Endothelial cell of umbilical vein (primary cell): ENCODE measurements around the gene DOK1. TPM values are rescaled to one million over a fixed set of nuclear protein-coding genes. Genes with fewer than 3 reads are reported as not detected.

Experiments
- BruUV-seq: library from RNA; stranded (reverse); fragments of 400-500 nt; replicated peaks from 2 replicates; lab custom pipeline; 2021; lab: Mats Ljungman, UMichigan
- CTCF ChIA-PET: fragments of 300-600, 350-600 bp; sonication (Branson Sonifier 250); formaldehyde crosslinking; loops from one replicate; lab custom pipeline; 2021; ENCODE audit warnings: antibody characterized with exemption, inconsistent platforms; lab: Charles Lee
- POLR2A ChIA-PET: fragments of 300-600, 350-600 bp; sonication (Branson Sonifier 250); formaldehyde crosslinking; loops from one replicate; lab custom pipeline; 2021; ENCODE audit warnings: antibody characterized with exemption, inconsistent platforms; lab: Charles Lee
- DNase-seq: peaks from one replicate; pipeline ENCODE4 v3.0.0-alpha.2; 2011; ENCODE audit warnings: low read depth, low spot score
- FAIRE-seq: peaks from 2 replicates; lab custom pipeline; 2011; peaks lifted over from hg19 to GRCh38; lab: Jason Lieb, UNC
- H2AFZ ChIP-seq: 2 replicates; pipeline ENCODE4 v1.6.0; 2012; ENCODE audit warnings: low read depth, low read length, control low read depth, inconsistent platforms
- H3K27ac ChIP-seq: 2 replicates; pipeline ENCODE4 v1.5.1; 2011; ENCODE audit warnings: low read depth, mild to moderate bottlenecking, control low read depth, low read length, moderate library complexity; ENCODE audit not compliant: insufficient read depth
- H3K27me3 ChIP-seq, 2 experiments: 2 replicates each; pipeline versions ENCODE4 v1.6.0 to v1.6.1; 2011; ENCODE audit warnings: low read length in 2 of 2, mixed read lengths in 1 of 2; ENCODE audit not compliant: control insufficient read depth in 2 of 2, insufficient read depth in 2 of 2
- H3K36me3 ChIP-seq, 2 experiments: 2 replicates in 1 of 2; 3 replicates in 1 of 2; pipeline ENCODE4 v1.5.1; 2011; ENCODE audit warnings: low read length in 2 of 2, mild to moderate bottlenecking in 1 of 2, moderate library complexity in 1 of 2; ENCODE audit not compliant: control insufficient read depth in 2 of 2, insufficient read depth in 2 of 2; ENCODE audit errors: extremely low read depth in 1 of 2
- H3K4me1 ChIP-seq: 3 replicates; pipeline ENCODE4 v1.5.1; 2011; ENCODE audit warnings: mild to moderate bottlenecking, low read length; ENCODE audit not compliant: control insufficient read depth, insufficient read depth; ENCODE audit errors: extremely low read depth
- H3K4me2 ChIP-seq: 2 replicates; pipeline ENCODE4 v1.6.1; 2011; ENCODE audit warnings: low read length, control low read depth, mixed read lengths; ENCODE audit not compliant: insufficient read depth
- H3K4me3 ChIP-seq, 3 experiments: fragments of 200-600 bp in 1 of 3; sonication (generic), shearing (Covaris generic) in 1 of 3; replicated peaks in 1 of 3; 2 replicates each; pipeline ENCODE4 v1.5.1; 2011 to 2016; ENCODE audit warnings: control low read depth in 3 of 3, low read length in 3 of 3, mild to moderate bottlenecking in 2 of 3, inconsistent platforms in 1 of 3, low read depth in 1 of 3, moderate library complexity in 1 of 3; ENCODE audit not compliant: insufficient read depth in 1 of 3
- H3K79me2 ChIP-seq: 2 replicates; pipeline ENCODE4 v1.6.0; 2012; ENCODE audit warnings: low read length, inconsistent platforms; ENCODE audit not compliant: control insufficient read depth, insufficient read depth
- H3K9ac ChIP-seq: replicated peaks from 2 replicates; pipeline ENCODE3; 2011; ENCODE audit warnings: low read length, control low read depth; ENCODE audit not compliant: insufficient read depth; ENCODE audit errors: extremely low read depth
- H3K9me1 ChIP-seq: replicated peaks from 3 replicates; pipeline ENCODE4 v1.6.0; 2011; ENCODE audit warnings: mild to moderate bottlenecking, low read length; ENCODE audit not compliant: control insufficient read depth, insufficient read depth; ENCODE audit errors: extremely low read depth
- H3K9me3 ChIP-seq: replicated peaks from 2 replicates; pipeline ENCODE4 v1.5.1; 2012; ENCODE audit warnings: low read length, inconsistent platforms; ENCODE audit not compliant: control insufficient read depth, insufficient read depth
- H4K20me1 ChIP-seq: replicated peaks from 2 replicates; pipeline ENCODE3; 2011; ENCODE audit warnings: mild to moderate bottlenecking, low read length; ENCODE audit not compliant: control insufficient read depth, insufficient read depth; ENCODE audit errors: extremely low read depth
- EZH2 ChIP-seq: IDR thresholded peaks from 2 replicates; pipeline ENCODE4 v1.6.1; 2012; ENCODE audit warnings: borderline replicate concordance, low read depth, mild to moderate bottlenecking, moderate library complexity, low read length, inconsistent platforms; ENCODE audit not compliant: severe bottlenecking
- FOS ChIP-seq: IDR thresholded peaks from 2 replicates; pipeline ENCODE4 v1.6.1; 2011; ENCODE audit warnings: mild to moderate bottlenecking, low read length, moderate library complexity, borderline replicate concordance; ENCODE audit not compliant: insufficient read depth
- GATA2 ChIP-seq: IDR thresholded peaks from 2 replicates; pipeline ENCODE4 v1.7.0; 2011; ENCODE audit warnings: low read depth, mild to moderate bottlenecking, moderate library complexity, mixed read lengths, low read length; ENCODE audit not compliant: insufficient read length, insufficient read depth
- JUN ChIP-seq: IDR thresholded peaks from 2 replicates; pipeline ENCODE4 v1.6.1; 2011; ENCODE audit warnings: borderline replicate concordance, low read depth; ENCODE audit not compliant: insufficient read length, insufficient read depth
- MYC ChIP-seq: IDR thresholded peaks from one replicate; pipeline ENCODE4 v1.6.1; 2011; ENCODE audit warnings: mild to moderate bottlenecking, low read depth, low read length
- POLR2A ChIP-seq: IDR thresholded peaks from 2 replicates; pipeline ENCODE4 v1.6.1; 2012; ENCODE audit warnings: low read depth, mild to moderate bottlenecking, control low read depth, low read length
- POLR2AphosphoS5 ChIP-seq: IDR thresholded peaks from 2 replicates; pipeline ENCODE4 v1.6.1; 2012; ENCODE audit warnings: low read depth, mild to moderate bottlenecking, control low read depth, low read length, moderate library complexity; ENCODE audit not compliant: insufficient read depth
- dilution Hi-C: fragments of 300-500 bp; cut with MboI; formaldehyde crosslinking; loops from one replicate; pipeline ENCODE4 v1.15.0; 2019; ENCODE audit warnings: low sequenced_read_pairs; ENCODE audit not compliant: extremely low pct_ligation_motif_present
- intact Hi-C: fragments of 100-400 bp; cut with micrococcal nuclease; formaldehyde crosslinking; loops from one replicate; pipeline ENCODE4 v1.10.0; 2022
- polyA plus RNA-seq, 4 experiments: library from polyadenylated mRNA; depleted of rRNA in 3 of 4; stranded (reverse) in 3 of 4; unstranded in 1 of 4; fragments of >200 nt; gene quantifications; 2 replicates each; pipeline versions ENCODE4 v1.2.1 to v1.2.3, GENCODE V29; 2011 to 2012; ENCODE audit warnings: missing spikeins in 1 of 4
- total RNA-seq: library from RNA; stranded (reverse); gene quantifications from 2 replicates; pipeline ENCODE4 v1.2.3, GENCODE V29; 2021
- TF ChIP-seq, protein P1 (sequence below): IDR thresholded peaks from 2 replicates; pipeline ENCODE4 v1.6.1; 2011; ENCODE audit not compliant: insufficient read depth, insufficient read length
- TF ChIP-seq, protein P2 (sequence below), 2 donors: IDR thresholded peaks; 1 replicate in 1 of 2; 2 replicates in 1 of 2; pipeline ENCODE4 v1.5.1; 2011; ENCODE audit warnings: low read length in 2 of 2, mild to moderate bottlenecking in 2 of 2, moderate library complexity in 2 of 2, control low read depth in 1 of 2, inconsistent platforms in 1 of 2, low read depth in 1 of 2; ENCODE audit not compliant: insufficient read depth in 1 of 2; ENCODE audit errors: extremely low read depth in 1 of 2

Gene DOK1
- total and polyA plus RNA-seq, 2 donors (not counting 3 experiments of a cell fraction or from before 2014, with no cell fraction given), result 10.4 to 12.7 TPM

DNA sequence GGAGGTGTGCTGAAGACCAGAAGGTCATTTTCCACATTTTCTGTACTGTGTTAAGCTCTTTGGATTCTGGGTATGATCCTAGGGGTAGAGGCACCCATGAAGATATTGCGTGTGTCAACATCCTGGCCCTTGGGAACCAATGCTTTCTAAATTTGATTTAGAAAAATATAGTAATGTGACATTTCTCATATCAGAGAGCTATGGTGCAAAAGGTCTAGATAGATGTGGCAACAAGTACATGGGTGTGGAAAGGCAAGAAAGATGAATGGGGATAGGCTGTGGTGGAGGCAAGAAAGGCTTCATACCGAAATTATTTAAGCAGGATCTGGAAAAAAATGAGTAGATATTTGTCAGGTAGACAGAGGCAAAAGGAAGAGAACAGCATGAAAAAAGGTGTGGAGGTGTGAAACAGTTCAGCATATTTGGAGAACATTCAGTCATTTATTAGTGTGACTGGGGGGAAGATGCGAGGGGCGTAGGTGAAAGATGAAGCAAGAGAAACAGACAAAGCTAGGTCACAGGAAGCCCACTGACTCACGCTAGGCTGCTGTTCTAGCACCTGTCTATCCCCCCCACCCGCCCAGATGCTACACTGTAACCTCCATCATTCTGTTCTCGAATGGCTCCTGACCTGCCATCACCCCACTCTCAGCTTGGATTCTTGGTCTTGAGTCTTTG lies 11.7 kb downstream of the DOK1 start:
- no peak for FAIRE-seq
- dilution Hi-C loops, result no loop called here
- Histone ChIP-seq H3K9me1 (no peaks in the 10 kb centered on the region), H3K4me2 (no peak overlapping the region), H3K27ac (no peak overlapping the region), H3K79me2 (no peaks in the 10 kb centered on the region), H3K9me3 (no peaks in the 10 kb centered on the region), H3K27me3 (peaks cover 16 to 21% of the 10 kb centered on the region in 2 experiments), H2AFZ (no peak overlapping the region), H4K20me1 (no peaks in the 10 kb centered on the region), H3K4me1 (no peaks in the 10 kb centered on the region), H3K4me3 (no peak overlapping the region), H3K36me3 (no peaks in the 10 kb centered on the region), H3K9ac (no peak overlapping the region)
- TF ChIP-seq POLR2AphosphoS5 (no peak), JUN (no peak), MYC (no peak), POLR2A (no peak), EZH2 (no peak), GATA2 (no peak), FOS (no peak)
- TF ChIP-seq, protein P1, sequence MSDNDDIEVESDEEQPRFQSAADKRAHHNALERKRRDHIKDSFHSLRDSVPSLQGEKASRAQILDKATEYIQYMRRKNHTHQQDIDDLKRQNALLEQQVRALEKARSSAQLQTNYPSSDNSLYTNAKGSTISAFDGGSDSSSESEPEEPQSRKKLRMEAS, result no peak
- TF ChIP-seq, protein P2, sequence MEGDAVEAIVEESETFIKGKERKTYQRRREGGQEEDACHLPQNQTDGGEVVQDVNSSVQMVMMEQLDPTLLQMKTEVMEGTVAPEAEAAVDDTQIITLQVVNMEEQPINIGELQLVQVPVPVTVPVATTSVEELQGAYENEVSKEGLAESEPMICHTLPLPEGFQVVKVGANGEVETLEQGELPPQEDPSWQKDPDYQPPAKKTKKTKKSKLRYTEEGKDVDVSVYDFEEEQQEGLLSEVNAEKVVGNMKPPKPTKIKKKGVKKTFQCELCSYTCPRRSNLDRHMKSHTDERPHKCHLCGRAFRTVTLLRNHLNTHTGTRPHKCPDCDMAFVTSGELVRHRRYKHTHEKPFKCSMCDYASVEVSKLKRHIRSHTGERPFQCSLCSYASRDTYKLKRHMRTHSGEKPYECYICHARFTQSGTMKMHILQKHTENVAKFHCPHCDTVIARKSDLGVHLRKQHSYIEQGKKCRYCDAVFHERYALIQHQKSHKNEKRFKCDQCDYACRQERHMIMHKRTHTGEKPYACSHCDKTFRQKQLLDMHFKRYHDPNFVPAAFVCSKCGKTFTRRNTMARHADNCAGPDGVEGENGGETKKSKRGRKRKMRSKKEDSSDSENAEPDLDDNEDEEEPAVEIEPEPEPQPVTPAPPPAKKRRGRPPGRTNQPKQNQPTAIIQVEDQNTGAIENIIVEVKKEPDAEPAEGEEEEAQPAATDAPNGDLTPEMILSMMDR (IDR thresholded peaks at IDR 0.05; ENCODE audit: extremely low read depth in 1 of 2, insufficient read depth in 1 of 2, low read depth in 1 of 2, low read length in 2 of 2), result no peak
- CTCF ChIA-PET, result interaction anchor here (3.3 kb wide), 1 partner anchor 22 kb away, joined by 14 read pairs; no protein-coding TSS in a partner anchor
- intact Hi-C loops, result no loop called here
- DNase-seq, result no peak
- POLR2A ChIA-PET, result no interaction called here
- BruUV-seq, result no TSS peak
